HG02642 (cell line): ENCODE measurements around the gene CAMTA1.

Experiments
- ATAC-seq: cut with Tn5 transposase; IDR thresholded peaks from one replicate; pipeline ENCODE4 v1.9.1; 2021; ENCODE audit warnings: mild to moderate bottlenecking; ENCODE audit not compliant: unreplicated experiment, poor library complexity

Gene CAMTA1

GRCh38 chr1:7712731-7713323 lies 927.6 kb downstream of the CAMTA1 start:
- ATAC-seq = no peak

DNA sequence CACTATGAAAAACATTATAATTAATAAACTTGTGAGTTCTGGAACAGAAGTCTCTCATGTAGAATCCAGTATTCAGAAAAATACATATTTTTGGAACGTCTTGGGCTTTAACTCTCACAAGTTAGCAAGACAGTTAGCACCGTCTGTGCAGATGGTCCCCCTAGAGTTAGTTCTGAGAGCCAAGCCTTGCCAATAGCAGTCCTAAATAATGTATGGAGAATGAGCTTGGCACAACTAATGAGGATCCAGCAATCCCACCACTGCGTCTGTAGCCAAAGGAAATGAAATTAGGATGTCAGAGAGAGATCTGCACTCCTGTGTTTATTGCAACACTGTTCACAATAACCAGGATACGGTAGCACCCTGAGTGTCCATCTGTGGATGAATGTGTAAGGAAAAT lies 931.3 kb downstream of the CAMTA1 start:
- no peak for ATAC-seq

DNA sequence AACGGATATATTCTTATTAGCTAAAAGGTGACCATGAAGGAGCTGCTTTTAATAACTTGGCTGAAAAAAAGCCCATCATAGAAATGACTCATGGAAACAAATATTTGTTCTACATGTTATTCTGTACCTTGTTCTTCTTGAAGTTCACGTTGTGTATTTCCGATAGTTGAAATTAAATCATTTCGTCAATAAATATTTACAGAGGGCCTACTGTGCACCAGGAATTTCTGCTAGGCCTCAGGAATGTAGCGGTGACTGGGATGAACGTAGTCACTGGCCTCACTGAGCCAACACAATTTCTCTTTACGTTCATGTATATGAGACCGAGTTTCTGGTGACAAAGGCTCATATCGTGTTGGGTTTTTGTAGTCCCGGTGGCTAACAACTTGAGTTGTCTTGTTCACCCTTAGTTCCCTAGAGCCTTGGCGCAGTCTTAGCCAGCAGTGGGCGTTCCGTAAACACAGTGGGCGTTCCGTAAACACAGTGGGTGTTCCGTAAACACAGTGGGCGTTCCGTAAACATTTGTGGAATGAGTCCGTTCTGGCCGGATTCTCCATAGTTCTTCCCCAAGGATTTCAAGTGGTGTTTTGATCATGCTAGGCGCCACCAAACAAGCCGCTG lies 932.6 kb downstream of the CAMTA1 start:
- no peak for ATAC-seq

- no peak for ATAC-seq
Observed at GRCh38 chr1:7719468-7720094, 934.3 kb downstream of the CAMTA1 start.

DNA sequence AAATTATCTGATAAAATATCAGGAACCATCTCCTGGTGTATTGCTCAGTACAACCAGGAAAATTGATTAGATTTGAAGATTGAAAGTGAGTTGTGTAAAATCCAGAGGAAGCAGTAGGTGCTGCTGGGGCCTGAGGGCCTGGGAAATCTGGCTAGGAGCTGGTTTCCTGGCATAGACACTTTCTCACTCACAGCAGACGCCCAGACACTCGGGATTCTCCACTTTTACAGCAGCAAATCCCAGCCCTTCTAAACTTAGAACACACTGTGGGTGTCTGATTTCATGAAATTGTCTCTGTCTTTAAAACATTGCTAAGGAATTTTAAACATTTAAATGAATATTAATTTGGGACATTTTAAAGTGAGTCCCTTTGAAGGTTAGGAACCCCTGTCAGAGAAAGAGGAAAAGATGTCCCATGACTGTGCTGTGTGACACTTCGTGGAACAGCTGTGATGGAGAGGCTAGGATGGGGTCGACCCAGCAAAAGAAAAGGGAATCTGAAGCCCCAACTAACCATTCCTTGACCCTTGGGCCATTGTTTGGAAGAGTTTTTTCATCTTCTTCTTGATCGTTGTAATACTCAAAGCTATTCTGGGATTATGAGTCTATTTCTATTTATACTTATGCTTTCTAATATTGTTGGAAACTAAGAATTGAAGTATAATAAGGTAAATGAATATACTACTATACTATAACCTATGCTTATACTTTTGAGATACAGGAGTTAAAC lies 936.9 kb downstream of the CAMTA1 start:
- no peak for ATAC-seq

DNA sequence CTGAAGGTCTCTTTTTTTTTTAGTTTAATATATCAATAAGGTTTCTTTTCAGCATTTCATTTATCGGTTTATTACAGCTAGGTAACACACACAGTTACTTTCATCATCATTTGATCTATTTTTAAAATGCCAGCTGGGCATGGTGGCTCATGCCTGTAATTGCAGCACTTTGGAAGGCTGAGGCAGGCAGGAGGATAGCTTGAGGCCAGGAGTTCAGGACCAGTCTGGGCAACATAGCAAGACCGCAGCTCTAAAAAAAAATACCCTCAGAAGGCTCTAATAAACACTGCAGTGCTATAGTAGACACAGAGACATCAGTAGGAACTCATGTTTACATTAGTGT lies 937.4 kb downstream of the CAMTA1 start:
- no peak for ATAC-seq

DNA sequence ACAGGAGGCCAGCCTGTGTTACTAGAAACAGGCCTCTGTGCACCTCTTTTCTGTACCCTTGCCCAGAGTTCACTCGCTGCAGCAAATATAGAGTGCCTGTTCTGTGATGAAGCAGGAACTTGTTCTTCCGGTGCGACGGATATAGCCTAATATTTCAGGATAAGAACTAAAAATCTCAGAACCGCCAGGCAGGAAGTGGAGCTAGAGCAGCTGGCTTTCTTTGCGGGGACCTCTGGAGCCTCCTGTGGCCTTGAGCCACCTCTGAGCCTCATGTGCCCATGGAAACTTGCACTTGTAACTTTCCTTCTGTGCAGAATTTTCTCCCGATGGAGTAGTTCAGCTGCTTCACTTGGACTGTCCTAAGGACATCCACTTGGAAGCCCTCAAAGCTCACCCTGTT lies 941.4 kb downstream of the CAMTA1 start:
- no peak for ATAC-seq

GRCh38 chr1:7727809-7728471 lies 942.7 kb downstream of the CAMTA1 start:
- no peak for ATAC-seq

- no peak for ATAC-seq
Observed at GRCh38 chr1:7729761-7730160, 944.5 kb downstream of the CAMTA1 start.

- ATAC-seq = no peak
Observed at GRCh38 chr1:7732331-7732730, 947.1 kb downstream of the CAMTA1 start.

GRCh38 chr1:7733276-7733675 lies 948.0 kb downstream of the CAMTA1 start:
- ATAC-seq = no peak

DNA sequence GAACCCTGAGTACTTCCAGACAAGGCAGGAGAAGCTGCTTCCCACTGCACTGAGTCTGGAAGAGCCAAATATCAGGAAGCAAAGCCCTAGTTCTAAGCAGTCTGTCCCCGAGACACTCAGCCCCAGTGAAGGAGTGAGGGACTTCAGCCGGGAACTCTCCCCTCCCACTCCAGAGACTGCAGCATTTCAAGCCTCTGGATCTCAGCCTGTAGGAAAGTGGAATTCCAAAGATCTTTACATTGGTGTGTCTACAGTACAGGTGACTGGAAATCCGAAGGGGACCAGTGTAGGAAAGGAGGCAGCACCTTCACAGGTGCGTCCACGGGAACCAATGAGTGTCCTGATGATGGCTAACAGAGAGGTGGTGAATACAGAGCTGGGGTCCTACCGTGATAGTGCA lies 952.8 kb downstream of the CAMTA1 start:
- ATAC-seq = no peak

- ATAC-seq = no peak
Observed at GRCh38 chr1:7743346-7743745, 958.1 kb downstream of the CAMTA1 start.

GRCh38 chr1:7744882-7745281 lies 959.6 kb downstream of the CAMTA1 start:
- ATAC-seq = no peak

DNA sequence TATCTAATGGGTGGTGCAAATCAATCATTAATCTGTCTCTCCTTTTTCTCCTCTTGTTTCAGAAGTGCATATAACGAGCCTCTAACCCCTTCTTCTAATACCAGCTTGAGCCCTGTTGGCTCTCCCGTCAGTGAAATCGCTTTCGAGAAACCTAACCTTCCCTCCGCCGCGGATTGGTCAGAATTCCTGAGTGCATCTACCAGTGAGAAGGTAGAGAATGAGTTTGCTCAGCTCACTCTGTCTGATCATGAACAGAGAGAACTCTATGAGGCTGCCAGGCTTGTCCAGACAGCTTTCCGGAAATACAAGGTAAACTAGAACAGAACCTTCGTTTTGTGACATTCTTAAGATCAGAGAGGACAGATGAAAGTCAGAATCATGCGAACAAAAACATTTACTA lies 960.5 kb downstream of the CAMTA1 start:
- no peak for ATAC-seq

DNA sequence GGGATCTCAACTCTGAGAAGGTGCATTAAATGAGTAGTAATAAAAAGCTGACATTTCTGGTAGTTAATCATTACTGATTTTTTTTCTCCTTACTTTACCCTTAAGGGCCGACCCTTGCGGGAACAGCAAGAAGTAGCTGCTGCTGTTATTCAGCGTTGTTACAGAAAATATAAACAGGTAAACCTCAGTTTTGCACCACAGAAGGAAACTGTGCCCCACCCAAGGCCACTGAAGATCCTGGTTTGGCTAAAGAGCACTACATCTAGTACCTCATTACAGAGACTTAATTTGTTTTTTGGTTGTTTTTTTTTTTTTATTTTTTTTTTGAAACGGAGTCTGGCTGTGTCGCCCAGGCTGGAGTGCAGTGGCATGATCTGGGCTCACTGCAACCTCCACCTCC lies 962.4 kb downstream of the CAMTA1 start:
- no peak for ATAC-seq

GRCh38 chr1:7749126-7749525 lies 963.9 kb downstream of the CAMTA1 start:
- ATAC-seq = no peak

GRCh38 chr1:7751174-7751573 lies 965.9 kb downstream of the CAMTA1 start:
- no peak for ATAC-seq

DNA sequence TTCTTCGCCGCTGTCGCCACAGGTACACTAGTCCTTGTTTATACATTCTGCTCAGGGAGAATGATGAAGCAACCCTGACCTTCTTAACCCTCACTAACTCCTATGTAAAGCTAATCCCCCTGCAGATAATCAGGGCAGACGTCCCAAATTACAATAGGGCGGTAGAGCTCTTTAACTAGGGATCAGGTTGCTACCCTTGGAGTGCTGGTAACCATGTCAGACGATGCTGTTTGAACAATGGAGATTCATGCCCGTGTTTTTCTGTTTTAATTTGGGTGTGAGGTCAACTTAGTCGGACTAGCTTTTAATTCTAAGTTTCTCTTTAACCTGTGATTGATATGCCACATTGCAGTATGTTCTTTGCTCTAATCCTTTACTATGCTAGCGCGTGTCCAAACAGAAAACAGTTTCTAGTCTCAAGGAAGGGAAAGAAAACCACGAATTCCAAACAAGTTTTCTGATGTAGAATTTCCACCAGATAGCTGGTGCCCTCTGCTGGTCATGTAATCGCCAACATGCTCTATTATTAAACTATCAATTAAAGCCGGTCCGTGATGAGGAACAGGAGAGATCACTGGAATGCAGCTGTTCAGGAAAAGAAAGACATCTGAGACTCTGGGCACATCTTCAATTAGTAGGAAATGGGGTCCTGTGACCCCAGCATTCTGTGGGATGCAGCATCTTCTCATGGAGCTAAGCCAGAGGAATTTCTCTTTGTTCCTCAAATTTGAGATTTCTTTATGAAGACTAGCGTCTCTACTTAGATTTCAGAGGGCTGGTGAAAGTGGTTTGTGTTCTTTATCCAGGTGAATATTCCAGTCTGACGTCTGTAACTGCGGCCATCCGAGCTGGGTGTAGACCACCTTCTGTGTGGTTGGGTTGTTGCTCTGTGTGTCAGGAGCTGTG lies 967.5 kb downstream of the CAMTA1 start:
- ATAC-seq = no peak

DNA sequence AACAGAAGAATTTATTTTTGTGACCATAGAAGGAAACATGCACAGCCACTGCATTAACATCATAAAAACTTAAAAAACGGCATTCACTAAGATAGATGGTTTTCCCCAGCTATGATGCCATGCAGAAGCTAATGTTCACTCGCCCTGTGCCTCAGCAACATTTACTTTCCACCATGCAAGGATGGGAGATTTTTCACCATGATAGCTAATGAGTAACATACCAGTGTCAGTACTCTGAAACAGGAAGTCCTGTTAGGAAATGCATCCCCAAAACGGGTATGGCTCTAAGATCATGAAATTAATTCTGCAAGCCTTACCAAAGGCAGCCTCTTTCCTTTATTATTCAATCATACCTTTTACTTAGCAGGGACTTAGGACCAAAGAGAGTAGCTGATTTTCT lies 968.4 kb downstream of the CAMTA1 start:
- ATAC-seq = no peak
